K562 (cell line): ENCODE data around the gene BLOC1S4. TPM values are rescaled to one million over a fixed set of nuclear protein-coding genes. Genes with fewer than 3 reads are reported as not detected.

Experiments
- ATAC-seq: fragments of 200-7000 bp; cut with Tn5 transposase; 3 replicates; pipeline ENCODE4 v1.9.1; 2020; ENCODE audit warnings: moderate library complexity
- BruUV-seq: library from RNA; stranded (reverse); fragments of 400-500 nt; replicated peaks from 2 replicates; lab custom pipeline; 2021; lab: Mats Ljungman, UMichigan
- CTCF ChIA-PET: fragments of 300-600 bp; formaldehyde crosslinking; extraction: SDS; loops from one replicate; lab custom pipeline; 2021; ENCODE audit warnings: low intra/inter-chr PET ratio; lab: Yijun Ruan, JAX
- POLR2A ChIA-PET: fragments of 300-600, 350-650 bp; sonication (Branson Sonifier 250); formaldehyde crosslinking; extraction: SDS; loops from one replicate; lab custom pipeline; 2021; ENCODE audit warnings: antibody characterized with exemption, inconsistent platforms; lab: Yijun Ruan, JAX
- DNase-seq, 4 experiments: peaks; one replicate each; pipeline versions ENCODE4 v3.0.0 to v3.0.0-alpha.2; 2011 to 2018; ENCODE audit warnings: low spot score in 3 of 4, mixed read lengths in 3 of 4; ENCODE audit errors: extremely low read depth in 1 of 4
- FAIRE-seq: peaks from 2 replicates; lab custom pipeline; 2011; peaks lifted over from hg19 to GRCh38; lab: Jason Lieb, UNC
- H2AFZ ChIP-seq: 2 replicates; pipeline ENCODE4 v1.6.0; 2011; ENCODE audit warnings: low read depth, low read length, control low read depth, inconsistent platforms
- H3K27ac ChIP-seq: fragments of 200-600 bp; 3 replicates; pipeline ENCODE4 v1.8.0; 2011; ENCODE audit warnings: low read depth, mild to moderate bottlenecking, control low read depth, inconsistent platforms, low read length, moderate library complexity, mixed read lengths; ENCODE audit errors: extremely low read depth
- H3K27me3 ChIP-seq, 2 experiments: fragments of 300-600 bp in 1 of 2; 2 replicates in 1 of 2; 3 replicates in 1 of 2; pipeline versions ENCODE4 v1.6.0 to v1.8.0; 2011; ENCODE audit warnings: inconsistent platforms in 2 of 2, low read length in 2 of 2, mild to moderate bottlenecking in 1 of 2, mixed read lengths in 1 of 2, moderate library complexity in 1 of 2; ENCODE audit not compliant: control insufficient read depth in 2 of 2, insufficient read depth in 2 of 2
- H3K36me3 ChIP-seq: fragments of 300-600 bp; 3 replicates; pipeline ENCODE4 v1.8.0; 2011; ENCODE audit warnings: mild to moderate bottlenecking, low read length, inconsistent platforms; ENCODE audit not compliant: control insufficient read depth, insufficient read depth
- H3K4me1 ChIP-seq, 2 experiments: fragments of 200-600 bp in 1 of 2; replicated peaks in 1 of 2; 2 replicates in 1 of 2; 3 replicates in 1 of 2; pipeline versions ENCODE4 v1.5.1 to v1.8.0; 2011; ENCODE audit warnings: inconsistent platforms in 2 of 2, low read length in 2 of 2, mild to moderate bottlenecking in 1 of 2, mixed read lengths in 1 of 2, moderate library complexity in 1 of 2; ENCODE audit not compliant: control insufficient read depth in 2 of 2, insufficient read depth in 2 of 2
- H3K4me2 ChIP-seq: 2 replicates; pipeline ENCODE4 v1.6.1; 2011; ENCODE audit warnings: low read length, control low read depth, inconsistent platforms, mixed read lengths; ENCODE audit not compliant: insufficient read depth
- H3K4me3 ChIP-seq: fragments of 200-600 bp; sonication (generic), shearing (Covaris generic); 2 replicates; pipeline ENCODE4 v1.5.1; 2016; ENCODE audit warnings: control low read depth, inconsistent platforms
- H3K79me2 ChIP-seq: fragments of 200-600 bp; 3 replicates; pipeline ENCODE4 v1.8.0; 2011; ENCODE audit warnings: low read length, inconsistent platforms; ENCODE audit not compliant: control insufficient read depth, insufficient read depth
- H3K9ac ChIP-seq, 2 experiments: 2 replicates each; pipeline versions ENCODE4 v1.6.0 to v1.6.1; 2011; ENCODE audit warnings: low read depth in 2 of 2, low read length in 2 of 2, control low read depth in 1 of 2, inconsistent platforms in 1 of 2, mild to moderate bottlenecking in 1 of 2, mixed read lengths in 1 of 2; ENCODE audit not compliant: insufficient read depth in 1 of 2
- H3K9me1 ChIP-seq: one replicate; pipeline ENCODE4 v1.6.0; 2011; ENCODE audit warnings: inconsistent platforms, mild to moderate bottlenecking, low read length, moderate library complexity; ENCODE audit not compliant: control insufficient read depth, insufficient read depth
- H3K9me3 ChIP-seq: replicated peaks from 2 replicates; pipeline ENCODE4 v1.5.1; 2011; ENCODE audit warnings: low read depth, low read length, inconsistent platforms; ENCODE audit not compliant: control insufficient read depth, insufficient read depth
- H4K20me1 ChIP-seq: replicated peaks from 2 replicates; pipeline ENCODE4 v1.6.1; 2011; ENCODE audit warnings: low read length, inconsistent platforms, mixed read lengths; ENCODE audit not compliant: control insufficient read depth, insufficient read depth
- CBX8 ChIP-seq: fragments of 200-600 bp; sonication (generic); IDR thresholded peaks from 2 replicates; pipeline ENCODE4 v1.6.1; 2012; ENCODE audit warnings: borderline replicate concordance, mixed run types, low read depth, mild to moderate bottlenecking, moderate library complexity, mixed read lengths, low read length, control low read depth, inconsistent platforms; ENCODE audit not compliant: poor library complexity, severe bottlenecking; ENCODE audit errors: extremely low read depth
- CC2D1A ChIP-seq: fragments of 450-650 bp; IDR thresholded peaks from 2 replicates; pipeline ENCODE4 v1.6.1; 2017; ENCODE audit warnings: mild to moderate bottlenecking
- FOXA1 ChIP-seq: fragments of 450-650 bp; IDR thresholded peaks from 2 replicates; pipeline ENCODE4 v1.6.1; 2016; ENCODE audit warnings: mild to moderate bottlenecking, borderline replicate concordance
- FOXP1 ChIP-seq: sonication (generic); formaldehyde crosslinking; IDR thresholded peaks from 2 replicates; pipeline ENCODE4 v1.8.0; 2022; ENCODE audit warnings: mild to moderate bottlenecking, missing genetic modification reagents
- GTF3C2 ChIP-seq: IDR thresholded peaks from 3 replicates; pipeline ENCODE4 v1.6.1; 2011; ENCODE audit warnings: borderline replicate concordance, mild to moderate bottlenecking, moderate library complexity; ENCODE audit not compliant: insufficient read length; ENCODE audit errors: extremely low read depth
- MCM3 ChIP-seq: fragments of 450-650 bp; IDR thresholded peaks from 2 replicates; pipeline ENCODE4 v1.6.1; 2016
- NR4A1 ChIP-seq, 2 experiments: fragments of 250-450 bp in 1 of 2; fragments of 450-650 bp in 1 of 2; sonication (Bioruptor Pico) in 1 of 2; IDR thresholded peaks; 2 replicates each; pipeline versions ENCODE4 v1.4.0 to v1.6.1; 2016 to 2020; ENCODE audit warnings: mild to moderate bottlenecking in 2 of 2, missing compliant biosample characterization in 1 of 2, missing genetic modification characterization in 1 of 2, moderate library complexity in 1 of 2
- ZNF696 ChIP-seq: fragments of 250-450 bp; sonication (Bioruptor Pico); conservative IDR thresholded peaks from 2 replicates; pipeline ENCODE4 v1.4.0; 2020; ENCODE audit warnings: mild to moderate bottlenecking, moderate library complexity
- WGBS: fragments of 100-300 bp; shearing (Covaris generic); methylation state at CpG from one replicate; pipeline ENCODE4 v1.1.6; 2016; ENCODE audit warnings: low coverage, mixed read lengths; ENCODE audit not compliant: insufficient coverage; ENCODE audit errors: missing lambda C conversion rate; 5-methylcytosine and 5-hydroxymethylcytosine counted together
- in situ Hi-C: fragments of 300-500 bp; cut with MboI; formaldehyde crosslinking; loops from 4 replicates; pipeline ENCODE4 v1.15.0; 2018; ENCODE audit warnings: inconsistent platforms, mixed read lengths
- intact Hi-C: fragments of 100-400 bp; cut with micrococcal nuclease; formaldehyde crosslinking; loops from 2 replicates; pipeline ENCODE4 v1.14.2; 2022
- polyA plus RNA-seq, 8 experiments: library from polyadenylated mRNA; depleted of rRNA in 4 of 8; stranded (reverse) in 5 of 8; unstranded in 3 of 8; fragments of >200 nt; fragmentation: Nextera tagmentation in 2 of 8; fragmentation: Illumina TruSeq in 1 of 8; extraction: Ambion mirVana in 2 of 8; extraction: Trizol in 1 of 8; gene quantifications; 2 replicates each; pipeline versions ENCODE4 v1.2.1 to v1.2.3, GENCODE V29; 2011 to 2014; ENCODE audit warnings: inconsistent platforms in 1 of 8, missing spikeins in 1 of 8
- total RNA-seq, 7 experiments: library from RNA; depleted of rRNA in 6 of 7; stranded (reverse); fragments of >200 nt in 6 of 7; fragmentation: Illumina TruSeq in 2 of 7; extraction: Trizol in 2 of 7; gene quantifications; 2 replicates each; pipeline versions ENCODE4 v1.2.1 to v1.2.3, GENCODE V29; 2011 to 2021; ENCODE audit warnings: low replicate concordance in 1 of 7
- TF ChIP-seq, protein P1 (sequence below): fragments of 250-450 bp; sonication (Bioruptor Pico); IDR thresholded peaks from 2 replicates; pipeline ENCODE4 v1.4.0; 2020; ENCODE audit warnings: mild to moderate bottlenecking, moderate library complexity
- TF ChIP-seq, protein P2 (sequence below): fragments of 150-350 bp; conservative IDR thresholded peaks from 2 replicates; pipeline ENCODE4 v1.6.1; 2014; ENCODE audit warnings: low read length
- TF ChIP-seq, protein P3 (sequence below): sonication (generic); formaldehyde crosslinking; IDR thresholded peaks from 2 replicates; pipeline ENCODE4 v1.8.0; 2022; ENCODE audit warnings: mild to moderate bottlenecking, missing genetic modification reagents

The BLOC1S4 gene
- total and polyA plus RNA-seq, 9 of the 15 experiments (the other 6 are each of a cell fraction or from before 2014, with no cell fraction given), result 3.1 to 31.6 (median 11.2) TPM

DNA sequence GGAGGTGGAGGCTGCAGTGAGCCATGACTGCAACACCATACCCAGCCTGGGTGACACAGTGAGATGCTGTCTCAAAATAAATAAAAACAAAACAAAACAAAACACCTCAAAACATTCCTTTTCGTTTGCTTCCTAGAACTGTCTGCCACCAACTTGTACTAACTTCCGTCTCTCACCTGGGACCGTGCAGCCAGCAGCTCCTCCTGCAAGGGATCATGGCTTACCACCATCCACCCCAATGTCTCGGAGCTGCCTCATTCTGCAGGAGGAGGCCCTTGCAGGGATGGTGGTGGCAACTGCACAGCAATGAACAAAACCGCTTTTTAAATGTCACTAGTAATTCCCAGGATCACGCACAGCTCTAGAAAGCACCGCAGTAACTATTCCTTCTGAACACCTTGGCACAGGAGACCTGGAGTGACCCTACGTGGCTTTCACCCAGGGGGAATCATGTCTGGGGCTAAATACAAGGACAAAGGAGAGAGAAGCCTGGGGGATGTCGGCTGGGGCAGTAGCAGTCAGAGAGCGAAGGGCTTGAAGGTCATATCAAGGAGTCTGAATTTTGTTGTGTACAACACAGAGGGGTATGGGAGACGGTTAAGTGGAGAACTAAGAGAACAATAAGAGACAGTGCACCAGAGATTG lies 49.1 kb downstream of the BLOC1S4 start:
- H3K9me3 ChIP-seq, result no peaks in the 10 kb centered on the region
- no peaks in the 10 kb centered on the region for H3K9me1 ChIP-seq
- no peaks in the 10 kb centered on the region for H3K27me3 ChIP-seq
- ATAC-seq (no peak), DNase-seq (no peak), FAIRE-seq (no peak)
- ChIA-PET CTCF (no interaction called here), POLR2A (no interaction called here)
- H3K4me1 ChIP-seq, result peaks cover 19 to 31% of the 10 kb centered on the region in 2 experiments
- intact Hi-C loops (no loop called here), in situ Hi-C loops (loop anchor here (5.0 kb wide), 1 partner anchor 43 kb away; no protein-coding TSS in a partner anchor)
- BruUV-seq, result no TSS peak
- 47% methylated on average over 11 of the region's 11 CpGs for whole genome bisulfite sequencing
- no peak overlapping the region for H3K4me3 ChIP-seq
- H2AFZ ChIP-seq, result no peak overlapping the region
- H3K9ac ChIP-seq, result peak overlapping the region in 1 of 2 experiments; percentile 57; a peak in 1 of 4 replicates
- no peak overlapping the region for H3K4me2 ChIP-seq
- no peak overlapping the region for H3K27ac ChIP-seq
- no peaks in the 10 kb centered on the region for H3K36me3 ChIP-seq
- no peaks in the 10 kb centered on the region for H3K79me2 ChIP-seq
- no peaks in the 10 kb centered on the region for H4K20me1 ChIP-seq
- no peak for TF ChIP-seq NR4A1 (CRISPR knock-in tag; IDR thresholded peaks at IDR 0.05)
- no peak for TF ChIP-seq NR4A1 (tag; IDR thresholded peaks at IDR 0.05)
- TF ChIP-seq, protein P1, sequence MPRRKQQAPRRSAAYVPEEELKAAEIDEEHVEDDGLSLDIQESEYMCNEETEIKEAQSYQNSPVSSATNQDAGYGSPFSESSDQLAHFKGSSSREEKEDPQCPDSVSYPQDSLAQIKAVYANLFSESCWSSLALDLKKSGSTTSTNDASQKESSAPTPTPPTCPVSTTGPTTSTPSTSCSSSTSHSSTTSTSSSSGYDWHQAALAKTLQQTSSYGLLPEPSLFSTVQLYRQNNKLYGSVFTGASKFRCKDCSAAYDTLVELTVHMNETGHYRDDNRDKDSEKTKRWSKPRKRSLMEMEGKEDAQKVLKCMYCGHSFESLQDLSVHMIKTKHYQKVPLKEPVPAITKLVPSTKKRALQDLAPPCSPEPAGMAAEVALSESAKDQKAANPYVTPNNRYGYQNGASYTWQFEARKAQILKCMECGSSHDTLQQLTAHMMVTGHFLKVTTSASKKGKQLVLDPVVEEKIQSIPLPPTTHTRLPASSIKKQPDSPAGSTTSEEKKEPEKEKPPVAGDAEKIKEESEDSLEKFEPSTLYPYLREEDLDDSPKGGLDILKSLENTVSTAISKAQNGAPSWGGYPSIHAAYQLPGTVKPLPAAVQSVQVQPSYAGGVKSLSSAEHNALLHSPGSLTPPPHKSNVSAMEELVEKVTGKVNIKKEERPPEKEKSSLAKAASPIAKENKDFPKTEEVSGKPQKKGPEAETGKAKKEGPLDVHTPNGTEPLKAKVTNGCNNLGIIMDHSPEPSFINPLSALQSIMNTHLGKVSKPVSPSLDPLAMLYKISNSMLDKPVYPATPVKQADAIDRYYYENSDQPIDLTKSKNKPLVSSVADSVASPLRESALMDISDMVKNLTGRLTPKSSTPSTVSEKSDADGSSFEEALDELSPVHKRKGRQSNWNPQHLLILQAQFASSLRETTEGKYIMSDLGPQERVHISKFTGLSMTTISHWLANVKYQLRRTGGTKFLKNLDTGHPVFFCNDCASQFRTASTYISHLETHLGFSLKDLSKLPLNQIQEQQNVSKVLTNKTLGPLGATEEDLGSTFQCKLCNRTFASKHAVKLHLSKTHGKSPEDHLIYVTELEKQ (CRISPR knock-in tag), result no peak
- no peak for TF ChIP-seq GTF3C2
- TF ChIP-seq CBX8, result no peak
- TF ChIP-seq ZNF696 (CRISPR knock-in tag), result no peak
- no peak for TF ChIP-seq FOXA1
- TF ChIP-seq, protein P2, sequence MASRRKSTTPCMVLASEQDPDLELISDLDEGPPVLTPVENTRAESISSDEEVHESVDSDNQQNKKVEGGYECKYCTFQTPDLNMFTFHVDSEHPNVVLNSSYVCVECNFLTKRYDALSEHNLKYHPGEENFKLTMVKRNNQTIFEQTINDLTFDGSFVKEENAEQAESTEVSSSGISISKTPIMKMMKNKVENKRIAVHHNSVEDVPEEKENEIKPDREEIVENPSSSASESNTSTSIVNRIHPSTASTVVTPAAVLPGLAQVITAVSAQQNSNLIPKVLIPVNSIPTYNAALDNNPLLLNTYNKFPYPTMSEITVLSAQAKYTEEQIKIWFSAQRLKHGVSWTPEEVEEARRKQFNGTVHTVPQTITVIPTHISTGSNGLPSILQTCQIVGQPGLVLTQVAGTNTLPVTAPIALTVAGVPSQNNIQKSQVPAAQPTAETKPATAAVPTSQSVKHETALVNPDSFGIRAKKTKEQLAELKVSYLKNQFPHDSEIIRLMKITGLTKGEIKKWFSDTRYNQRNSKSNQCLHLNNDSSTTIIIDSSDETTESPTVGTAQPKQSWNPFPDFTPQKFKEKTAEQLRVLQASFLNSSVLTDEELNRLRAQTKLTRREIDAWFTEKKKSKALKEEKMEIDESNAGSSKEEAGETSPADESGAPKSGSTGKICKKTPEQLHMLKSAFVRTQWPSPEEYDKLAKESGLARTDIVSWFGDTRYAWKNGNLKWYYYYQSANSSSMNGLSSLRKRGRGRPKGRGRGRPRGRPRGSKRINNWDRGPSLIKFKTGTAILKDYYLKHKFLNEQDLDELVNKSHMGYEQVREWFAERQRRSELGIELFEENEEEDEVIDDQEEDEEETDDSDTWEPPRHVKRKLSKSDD, result no peak
- TF ChIP-seq CC2D1A, result no peak
- TF ChIP-seq, protein P3, sequence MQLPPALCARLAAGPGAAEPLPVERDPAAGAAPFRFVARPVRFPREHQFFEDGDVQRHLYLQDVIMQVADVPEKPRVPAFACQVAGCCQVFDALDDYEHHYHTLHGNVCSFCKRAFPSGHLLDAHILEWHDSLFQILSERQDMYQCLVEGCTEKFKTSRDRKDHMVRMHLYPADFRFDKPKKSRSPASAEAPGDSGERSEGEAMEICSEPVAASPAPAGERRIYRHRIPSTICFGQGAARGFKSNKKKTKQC (CRISPR knock-in tag), result no peak
- TF ChIP-seq MCM3, result no peak
- no peak for TF ChIP-seq FOXP1 (CRISPR knock-in tag)
